HG03558 (cell line): Measurements from ENCODE around the gene PCGF2.

Experiments
- ATAC-seq: cut with Tn5 transposase; IDR thresholded peaks from one replicate; pipeline ENCODE4 v1.9.1; 2021; ENCODE audit warnings: moderate number of reproducible peaks; ENCODE audit not compliant: unreplicated experiment; ENCODE audit errors: extremely low read depth

The PCGF2 gene

GRCh38 chr17:38704606-38705522, 43.3 kb downstream of the PCGF2 start, which contains the start of gene MLLT6:
TSS of gene MLLT6 (plus strand) at chr17:38705273. CDS start at chr17:38705633, 360 bp downstream.
- ATAC-seq: no peak

GRCh38 chr17:38703742-38704605, 44.2 kb downstream of the PCGF2 start:
- ATAC-seq: no peak

DNA sequence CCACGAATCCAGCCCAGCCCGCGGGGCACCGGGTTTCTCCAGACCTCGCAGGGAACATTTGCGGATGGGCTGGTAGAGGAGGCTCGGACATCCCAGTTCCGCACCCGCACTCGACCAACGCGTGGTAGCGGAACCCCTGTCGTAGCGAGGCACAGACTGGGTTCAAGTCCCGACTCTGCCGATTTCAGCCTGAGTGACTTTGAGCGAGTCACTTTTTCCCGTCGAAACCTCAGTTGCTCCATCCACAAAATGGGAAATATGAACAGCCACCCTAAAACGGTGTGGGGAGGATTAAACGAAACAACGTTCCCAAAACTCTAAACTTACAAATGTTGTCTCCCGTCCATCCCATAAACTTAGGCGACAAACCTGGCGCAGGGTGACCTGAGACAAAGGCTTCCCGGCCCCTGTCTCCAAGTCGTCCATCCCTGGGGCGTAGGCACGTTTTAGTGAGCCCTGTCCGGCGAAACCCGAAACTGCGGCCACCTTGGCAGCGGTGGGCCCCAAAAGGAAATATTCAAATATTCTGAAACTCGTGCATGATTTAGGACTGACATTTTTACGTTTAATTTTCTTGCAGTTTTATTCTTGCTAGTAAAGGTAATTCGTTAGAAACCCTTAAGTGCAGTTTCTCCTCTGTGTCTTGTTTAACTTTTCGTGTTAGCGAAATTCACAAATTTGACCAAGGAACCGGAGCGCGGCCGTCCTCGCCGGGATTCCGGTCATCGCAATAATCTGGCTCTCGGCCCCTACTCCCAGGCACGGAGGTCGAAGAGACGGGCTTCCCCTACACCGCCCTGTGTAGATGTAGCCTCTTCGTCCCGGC, 45.0 kb downstream of the PCGF2 start:
- ATAC-seq: no peak

- no peak for ATAC-seq
Measured at GRCh38 chr17:38702166-38702915, 45.8 kb downstream of the PCGF2 start.

DNA sequence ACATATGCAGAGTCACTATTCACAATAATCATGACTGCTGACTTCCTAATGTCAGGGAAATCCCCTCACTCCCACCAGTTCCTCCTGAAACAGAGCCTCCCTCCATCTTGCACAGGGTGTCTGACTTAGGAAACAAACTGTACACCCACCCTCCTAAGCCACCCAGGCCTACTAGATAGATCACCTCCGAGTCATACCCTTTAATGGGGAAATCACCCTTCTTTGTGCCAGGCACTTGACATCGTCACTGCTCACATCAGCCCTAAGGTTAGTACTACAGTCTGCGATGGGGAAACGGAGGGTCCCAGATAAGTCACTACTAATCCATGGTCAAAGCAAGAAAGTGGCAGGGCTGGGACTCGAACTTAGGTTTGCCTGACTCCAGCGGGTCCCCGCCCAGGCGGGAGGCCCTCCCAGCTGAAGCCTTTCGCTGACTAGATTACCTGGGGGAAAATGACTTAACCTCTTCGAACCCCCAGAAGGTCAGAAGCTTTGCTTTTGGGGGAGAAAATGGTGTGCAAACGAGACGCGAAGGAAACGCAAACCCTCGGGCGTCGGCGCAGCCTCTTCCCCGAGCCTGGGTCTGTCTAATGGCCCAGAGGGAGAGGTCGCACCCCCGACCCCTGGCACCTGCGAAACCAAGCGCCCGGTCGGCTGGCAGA, 46.5 kb downstream of the PCGF2 start:
- no peak for ATAC-seq

DNA sequence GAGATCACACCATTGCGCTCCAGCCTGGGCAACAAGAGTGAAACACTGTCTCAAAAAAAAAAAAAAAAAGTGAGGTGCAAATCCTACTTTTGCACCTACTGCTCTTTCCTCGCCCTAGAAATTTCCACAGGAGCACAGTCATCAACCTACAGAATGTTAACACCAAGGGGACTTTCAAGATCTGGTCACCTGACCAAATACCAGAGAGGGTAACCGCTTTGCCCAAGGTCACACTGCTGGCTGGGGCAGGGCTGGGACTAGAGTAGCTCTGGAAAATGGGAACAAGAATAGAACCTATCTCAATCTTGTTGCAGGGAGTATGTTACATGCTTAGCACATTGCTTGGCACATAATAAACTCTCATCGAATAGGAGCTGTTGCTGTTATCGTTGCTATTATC, 49.4 kb downstream of the PCGF2 start:
- no peak for ATAC-seq

DNA sequence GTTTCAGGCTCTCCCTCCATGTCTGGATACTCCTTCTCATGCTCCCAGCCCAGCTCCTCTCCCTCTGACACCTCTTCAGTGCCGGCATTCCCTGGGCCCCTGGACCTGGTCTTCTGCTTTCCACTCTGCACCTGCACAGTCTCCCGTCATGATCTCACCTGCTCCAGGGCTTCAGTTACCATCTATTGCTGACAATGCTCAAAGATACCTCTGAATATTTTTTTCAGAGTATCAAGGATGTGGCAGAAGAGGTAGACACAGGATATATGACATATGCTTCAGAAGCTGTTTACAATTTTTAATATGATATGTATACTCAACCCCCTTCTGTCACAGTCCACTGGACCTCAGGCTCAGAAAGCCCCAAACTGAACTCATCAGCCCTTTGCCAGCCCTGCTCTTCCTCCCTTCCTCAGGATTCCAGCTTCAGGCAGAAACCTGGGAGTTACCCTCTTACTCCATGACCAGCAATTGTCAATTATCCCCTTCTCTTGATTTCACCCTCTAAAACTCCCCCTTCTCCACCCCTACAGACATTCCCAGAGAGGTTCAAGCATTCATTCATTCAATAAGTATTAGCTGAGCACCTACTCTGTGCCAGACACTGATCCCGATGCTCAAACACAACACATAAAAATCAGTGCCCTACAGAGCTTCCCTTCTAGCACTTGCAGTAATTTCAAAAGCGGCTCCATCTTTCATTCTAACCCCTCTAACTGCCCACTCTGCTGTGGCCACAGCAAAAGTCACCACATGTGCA, 50.9 kb downstream of the PCGF2 start:
- ATAC-seq: no peak

DNA sequence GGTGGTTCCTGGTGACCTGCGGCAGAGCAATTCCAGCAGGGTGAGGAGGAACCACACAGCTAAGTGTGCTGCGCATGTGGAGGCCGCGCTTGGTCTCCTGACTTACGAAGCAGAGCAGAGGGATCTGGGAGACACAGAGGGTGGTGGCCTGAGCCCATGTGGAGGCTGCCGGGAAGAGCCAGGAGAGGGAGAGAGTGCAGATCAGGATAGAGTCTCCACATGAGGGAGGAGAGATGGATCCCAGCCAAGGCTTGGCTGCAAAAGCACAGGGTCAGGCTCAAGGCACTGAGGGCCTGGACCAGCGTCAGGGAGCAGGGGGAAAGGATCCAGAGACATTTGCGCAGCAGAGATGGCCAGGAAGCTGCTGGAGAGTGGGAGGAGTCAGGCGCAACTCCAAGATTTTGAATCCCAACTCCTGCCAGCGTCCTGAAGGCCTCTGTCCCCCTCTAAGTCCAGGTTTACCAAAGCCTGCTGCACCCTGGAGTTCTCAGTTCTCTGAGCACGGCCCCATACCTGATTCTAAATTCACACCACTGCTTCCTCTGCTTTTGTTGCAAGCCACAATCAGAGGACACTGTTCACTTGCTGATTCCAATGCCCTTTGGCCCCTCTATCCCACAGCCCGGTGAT, 54.3 kb downstream of the PCGF2 start:
- ATAC-seq: no peak

GRCh38 chr17:38691154-38691553, 57.0 kb downstream of the PCGF2 start:
- no peak for ATAC-seq

DNA sequence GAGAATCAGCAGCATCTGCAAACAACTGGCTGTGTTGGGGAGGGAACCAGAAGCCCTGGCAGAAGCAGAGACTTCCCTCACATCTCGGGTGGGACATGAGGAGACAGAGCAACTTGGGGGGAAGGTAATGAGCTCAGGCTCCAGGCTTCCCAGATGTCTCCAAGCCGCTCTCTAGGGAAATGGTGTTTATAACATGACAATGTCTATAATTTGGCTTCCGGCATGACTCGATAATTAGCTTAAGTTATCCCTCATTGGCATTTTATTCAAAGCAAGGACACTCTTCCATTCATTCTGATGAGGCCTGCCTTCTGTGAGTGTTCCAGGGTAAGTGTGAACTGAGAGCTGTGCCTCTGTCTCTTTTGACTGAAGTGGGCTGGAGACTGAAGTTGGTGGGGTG, 57.8 kb downstream of the PCGF2 start:
- no peak for ATAC-seq

DNA sequence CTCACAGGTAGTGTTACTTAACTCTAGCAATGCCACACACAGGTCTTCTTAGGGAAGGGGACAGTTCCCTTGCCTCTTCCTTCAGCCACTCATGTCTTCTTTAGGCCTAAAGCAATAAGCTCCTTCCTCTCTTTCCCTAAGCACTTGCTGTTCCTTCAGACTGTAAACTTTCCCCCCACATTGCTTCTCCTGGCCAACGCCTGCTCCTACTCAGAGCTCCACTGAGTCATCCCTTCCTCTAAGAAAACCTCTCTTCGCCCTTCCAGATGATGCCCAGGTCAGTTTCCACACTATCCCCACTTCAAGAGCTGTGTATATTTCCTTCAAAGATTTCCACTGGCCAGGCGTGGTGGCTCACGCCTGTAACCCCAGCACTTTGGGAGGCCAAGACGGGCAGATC, 60.9 kb downstream of the PCGF2 start:
- no peak for ATAC-seq

GRCh38 chr17:38685491-38685890, 62.6 kb downstream of the PCGF2 start:
- ATAC-seq: no peak
